GM21737 (cell line): Measurements from ENCODE around the gene DNAH14.
"Not testable (repeated sequence)": the region's sequence is repeated elsewhere in the genome, so short reads cannot be mapped to it uniquely, and the experiment has no call there.

Experiments used
- ATAC-seq: cut with Tn5 transposase; IDR thresholded peaks from one replicate; pipeline ENCODE4 v1.9.1; 2021; ENCODE audit warnings: mild to moderate bottlenecking, moderate library complexity; ENCODE audit not compliant: unreplicated experiment

The DNAH14 gene

DNA sequence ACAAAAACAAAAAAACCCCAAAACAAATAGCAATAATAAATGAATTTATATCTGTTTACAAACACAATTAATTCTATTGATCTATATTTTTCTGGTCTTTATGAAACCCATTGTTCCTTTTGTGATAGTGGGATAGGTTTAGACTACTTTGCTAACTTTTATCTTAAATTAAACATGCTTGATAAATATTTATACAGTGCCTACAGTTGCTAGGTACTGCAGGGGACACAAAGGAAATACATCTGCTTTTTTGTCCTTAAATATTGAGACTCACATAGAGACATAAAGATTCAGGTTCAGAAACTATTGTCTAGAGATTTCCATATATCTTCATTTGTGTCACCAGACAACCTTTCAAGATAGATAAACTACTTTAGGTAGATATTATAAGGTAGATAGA, 8.5 kb upstream of the DNAH14 start:
- ATAC-seq: no peak

GRCh38 chr1:224921354-224921753, 8.1 kb upstream of the DNAH14 start:
- no peak for ATAC-seq

DNA sequence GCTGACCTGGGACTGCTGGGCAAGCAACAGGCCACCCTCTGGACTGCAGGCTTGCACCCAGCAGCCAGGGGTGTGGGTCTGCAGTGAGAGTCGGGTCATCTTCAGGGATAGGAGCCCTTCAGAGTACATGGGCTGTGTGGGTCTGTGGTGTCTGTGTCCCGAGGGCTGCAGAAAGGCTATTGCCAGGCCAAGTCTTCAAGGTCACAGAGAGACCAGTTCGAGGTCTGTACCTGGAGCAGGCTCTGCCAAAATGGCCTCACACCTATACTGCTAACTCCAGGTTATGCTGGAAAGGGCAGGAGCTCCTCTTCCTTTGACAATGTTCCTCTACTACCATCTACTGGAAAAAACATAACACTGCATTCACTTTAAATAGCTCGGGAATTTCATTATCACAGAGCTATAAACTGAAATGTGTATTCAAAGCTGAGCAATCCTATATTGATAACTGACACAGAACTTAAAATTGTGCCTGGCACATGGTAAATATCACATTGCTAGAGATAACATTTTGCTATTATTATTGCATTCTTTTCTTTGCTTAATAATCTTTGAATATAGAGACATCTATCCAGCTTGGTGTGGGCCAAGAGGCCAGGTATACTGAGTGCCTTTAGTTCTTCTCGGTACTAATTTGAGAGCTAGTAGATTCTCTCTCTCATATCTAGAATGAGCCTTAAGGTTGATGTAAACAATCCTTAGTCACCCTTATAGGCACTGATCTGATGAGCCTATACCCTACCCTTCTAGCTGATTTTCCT, 6.9 kb upstream of the DNAH14 start:
- no peak for ATAC-seq

- no peak for ATAC-seq
Measured at GRCh38 chr1:224923726-224924125, 5.7 kb upstream of the DNAH14 start.

DNA sequence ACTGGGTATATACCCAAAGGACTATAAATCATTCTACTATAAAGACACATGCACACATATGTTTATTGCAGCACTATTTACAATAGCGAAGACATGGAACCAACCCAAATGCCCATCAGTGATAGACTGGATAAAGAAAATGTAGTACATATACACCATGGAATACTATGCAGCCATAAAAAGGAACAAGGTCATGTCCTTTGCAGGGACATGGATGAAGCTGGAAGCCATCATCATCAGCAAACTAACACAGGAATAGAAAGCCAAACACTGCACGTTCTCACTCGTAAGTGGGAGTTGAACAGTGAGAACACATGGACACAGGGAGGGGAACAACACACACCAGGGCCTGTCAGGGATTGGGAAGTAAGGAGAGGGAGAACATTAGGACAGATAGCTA, 1.8 kb upstream of the DNAH14 start:
- not testable (repeated sequence) for ATAC-seq

- no peak for ATAC-seq
Measured at GRCh38 chr1:224928906-224929305, 569 bp upstream of the DNAH14 start.

DNA sequence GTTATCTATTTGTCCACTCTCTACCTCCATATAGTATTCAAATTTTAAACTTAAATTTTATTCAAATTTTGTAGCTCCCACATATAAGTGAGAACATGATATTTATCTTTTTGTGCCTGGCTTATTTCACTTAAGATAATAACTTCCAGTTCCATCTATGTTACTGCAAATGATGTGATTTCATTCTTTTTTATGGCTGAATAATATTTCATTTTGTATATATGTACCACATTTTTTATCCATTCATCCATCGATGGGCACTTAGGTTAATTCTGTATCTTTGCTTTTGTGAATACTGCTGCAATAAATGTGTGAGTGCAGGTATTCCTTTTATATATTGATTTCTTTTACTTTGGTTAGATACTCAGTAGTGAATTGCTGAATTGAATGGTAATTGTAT, 2.1 kb downstream of the DNAH14 start:
- no peak for ATAC-seq

DNA sequence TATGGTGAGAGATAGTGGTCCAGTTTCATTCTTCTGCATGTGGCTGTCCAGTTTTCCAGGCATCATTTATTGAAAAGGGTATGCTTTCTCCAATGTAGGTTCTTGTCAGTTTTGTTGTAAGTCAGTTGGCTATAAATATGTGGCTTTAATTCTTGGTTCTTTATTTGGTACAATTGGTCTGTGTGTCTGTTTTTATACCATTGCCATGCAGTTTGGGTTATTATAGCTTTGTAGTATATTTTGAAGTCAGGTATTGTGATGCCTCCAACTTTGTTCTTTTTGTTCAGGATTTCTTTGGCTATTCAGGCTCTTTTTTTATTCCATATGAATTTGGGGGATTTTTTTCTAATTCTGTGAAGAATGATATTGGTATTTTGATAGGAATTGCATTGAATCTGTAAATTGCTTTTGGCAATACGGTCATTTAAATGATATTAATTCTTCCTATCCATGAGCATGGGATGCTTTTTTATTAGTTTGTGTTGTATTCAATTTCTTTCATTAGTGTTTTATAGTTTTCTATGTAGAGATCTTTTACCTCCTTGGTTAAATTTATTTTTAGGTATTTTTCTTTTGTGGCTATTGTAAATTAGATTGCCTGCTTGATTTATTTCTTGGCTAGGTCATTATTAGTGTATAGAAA, 3.3 kb downstream of the DNAH14 start:
- no peak for ATAC-seq

GRCh38 chr1:224933584-224933983, 4.1 kb downstream of the DNAH14 start:
- no peak for ATAC-seq

DNA sequence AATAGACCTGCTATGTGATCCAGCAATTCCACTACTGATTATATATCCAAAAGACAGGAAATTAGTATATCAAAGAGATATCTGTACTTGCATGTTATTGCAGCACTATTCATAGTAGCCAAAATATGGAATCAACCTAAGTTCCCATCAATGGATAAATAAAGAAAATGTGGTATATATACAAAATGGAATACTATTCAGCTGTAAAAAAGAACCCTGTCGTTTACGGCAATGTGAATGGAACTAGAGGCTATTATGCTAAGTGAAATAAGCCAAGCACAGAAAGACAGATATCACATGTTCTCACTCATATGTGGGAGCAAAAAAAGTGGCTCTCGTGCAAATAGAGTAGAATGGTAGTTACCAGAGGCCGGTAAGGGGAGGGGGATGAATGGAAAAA, 9.2 kb downstream of the DNAH14 start:
- ATAC-seq: no peak

DNA sequence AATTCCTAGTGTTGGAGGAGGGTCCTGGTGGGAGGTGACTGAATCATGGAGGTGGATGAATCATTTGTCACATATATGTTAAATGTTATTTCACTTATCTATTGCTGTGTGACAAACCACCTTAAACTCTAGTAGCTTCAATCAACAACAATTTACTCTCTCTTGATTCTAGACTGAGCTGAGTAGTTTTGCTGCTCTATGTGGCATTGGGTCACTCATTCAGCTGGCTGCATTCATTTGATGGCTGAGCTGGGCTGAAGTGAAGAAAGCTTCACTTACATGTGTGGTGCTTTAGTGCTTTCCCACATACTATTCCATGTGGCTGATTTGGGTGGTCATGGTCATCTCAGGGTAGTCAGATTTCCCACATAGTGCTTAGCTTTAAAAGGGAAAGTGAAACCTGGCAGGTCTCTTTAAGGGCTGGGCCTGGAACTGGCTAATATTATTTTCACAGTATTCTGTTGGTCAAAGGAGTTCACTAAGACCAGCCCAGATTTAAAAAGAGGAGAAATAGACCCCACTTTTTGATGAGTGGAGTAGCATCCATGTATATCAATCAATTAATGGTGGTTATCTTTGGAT, 10.5 kb downstream of the DNAH14 start:
- ATAC-seq: no peak

DNA sequence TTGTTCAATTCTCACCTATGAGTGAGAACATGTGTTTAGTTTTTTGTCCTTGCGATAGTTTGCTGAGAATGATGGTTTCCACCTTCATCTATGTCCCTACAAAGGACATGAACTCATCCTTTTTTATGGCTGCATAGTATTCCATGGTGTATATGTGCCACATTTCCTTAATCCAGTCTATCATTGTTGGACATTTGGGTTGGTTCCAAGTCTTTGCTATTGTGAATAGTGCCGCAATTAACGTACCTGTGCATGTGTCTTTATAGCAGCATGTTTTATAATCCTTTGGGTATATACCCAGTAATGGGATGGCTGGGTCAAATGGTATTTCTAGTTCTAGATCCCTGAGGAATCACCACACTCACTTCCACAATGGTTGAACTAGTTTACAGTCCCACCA, 11.3 kb downstream of the DNAH14 start:
- ATAC-seq: not testable (repeated sequence)

GRCh38 chr1:224945651-224946348, 16.3 kb downstream of the DNAH14 start:
- ATAC-seq: not testable (repeated sequence)

GRCh38 chr1:224946349-224946691, 16.8 kb downstream of the DNAH14 start:
- not testable (repeated sequence) for ATAC-seq

DNA sequence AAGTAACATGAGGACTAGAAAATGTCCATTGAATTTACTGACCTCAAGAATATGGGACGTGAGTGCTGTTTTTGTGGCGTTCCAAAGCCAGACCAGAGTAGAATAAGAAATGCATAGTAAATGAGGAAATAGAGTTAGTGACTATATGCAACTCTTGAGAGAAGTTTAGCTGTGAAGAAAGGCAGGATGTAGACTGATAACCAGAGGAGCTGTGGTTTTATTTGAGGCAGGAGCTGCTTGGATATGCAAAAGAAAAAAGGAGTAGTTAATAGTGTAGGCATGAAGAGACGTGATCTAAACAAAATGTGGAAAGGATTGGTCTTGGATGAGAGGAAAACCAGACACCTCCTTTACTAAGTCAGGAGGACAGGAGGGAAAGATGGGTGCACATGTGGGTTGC, 28.2 kb downstream of the DNAH14 start:
- no peak for ATAC-seq

- ATAC-seq: no peak
Measured at GRCh38 chr1:224958490-224958889, 29.0 kb downstream of the DNAH14 start.

- no peak for ATAC-seq
Measured at GRCh38 chr1:224959115-224959514, 29.6 kb downstream of the DNAH14 start.

- ATAC-seq: no peak
Measured at GRCh38 chr1:224959656-224960055, 30.2 kb downstream of the DNAH14 start.

DNA sequence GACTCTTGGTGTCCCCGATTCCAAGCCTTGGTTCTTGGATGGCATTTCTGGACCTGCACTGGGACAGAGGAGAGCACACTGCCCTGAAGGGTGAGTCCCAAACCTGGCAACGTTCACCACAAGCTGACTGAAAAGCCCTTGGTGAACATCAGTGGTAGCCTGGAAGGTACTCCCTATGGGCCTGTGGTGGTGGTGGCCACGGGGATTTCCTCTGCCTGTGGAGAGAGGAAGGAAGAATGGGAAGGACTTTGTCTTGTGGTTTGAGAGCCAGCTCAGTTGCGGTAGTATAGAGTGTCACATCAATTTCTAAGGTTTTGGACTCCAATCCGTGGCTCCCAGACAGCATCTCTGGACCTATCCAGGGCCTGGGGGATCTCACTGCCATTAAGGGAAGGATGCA, 50.7 kb downstream of the DNAH14 start:
- no peak for ATAC-seq

DNA sequence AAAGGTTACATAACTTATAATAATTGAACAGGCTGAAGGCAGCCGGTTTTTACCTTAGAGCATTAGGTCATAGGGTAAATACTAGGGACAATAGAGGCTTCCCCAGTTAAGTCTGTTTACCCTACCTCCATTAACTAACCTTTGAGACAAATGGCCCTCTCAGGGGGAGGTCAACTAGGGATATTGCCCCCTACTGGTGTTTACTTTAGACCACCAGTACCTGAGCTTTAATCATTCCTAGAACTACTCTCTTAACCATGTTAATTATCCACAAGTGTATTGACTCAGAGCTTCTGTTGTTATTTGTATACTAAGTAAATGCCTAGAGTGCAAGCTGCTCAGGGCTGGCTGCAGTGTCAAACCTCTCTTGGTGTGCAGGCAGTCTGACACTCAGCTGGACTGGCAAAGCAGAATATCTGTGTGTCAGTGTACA, 52.5 kb downstream of the DNAH14 start:
- not testable (repeated sequence) for ATAC-seq

GRCh38 chr1:224988042-224988441, 58.6 kb downstream of the DNAH14 start:
- ATAC-seq: no peak

DNA sequence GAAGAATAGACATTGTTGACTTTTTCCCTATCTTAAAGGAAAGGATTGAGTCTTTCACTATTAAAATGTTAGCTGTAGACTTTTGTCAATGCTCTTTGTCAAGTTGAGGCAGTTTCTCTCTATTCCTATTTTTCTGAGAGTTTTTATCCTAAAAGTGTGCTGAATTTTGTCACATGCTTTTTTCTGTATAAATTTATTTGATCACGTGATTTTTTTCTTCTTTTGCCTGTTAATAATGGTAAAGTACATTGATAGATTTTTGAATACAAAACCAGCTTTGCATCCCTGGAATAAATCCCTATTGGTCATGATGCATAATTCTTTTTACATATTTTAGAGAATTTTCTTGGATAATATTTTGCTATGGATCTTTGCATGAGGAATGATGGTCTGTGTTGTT, 60.1 kb downstream of the DNAH14 start:
- ATAC-seq: no peak
